Effector memory CD8-positive, alpha-beta T cell (primary cell): ENCODE data around the gene CIP2A.

ENCODE experiments used
- ATAC-seq: fragments of 150-1000 bp; cut with Tn5 transposase; replicated peaks from 2 replicates; pipeline ENCODE4 v1.10.0; 2021; ENCODE audit warnings: mild to moderate bottlenecking, moderate library complexity
- DNase-seq, 3 experiments: peaks; one replicate each; pipeline ENCODE4 v3.0.0; 2021
- H3K27ac Mint-ChIP-seq, 2 donors: one replicate each; pipeline ENCODE4 v1.8.0; 2022; ENCODE audit warnings: mild to moderate bottlenecking in 2 of 2, mixed read lengths in 2 of 2, moderate library complexity in 2 of 2
- H3K27me3 Mint-ChIP-seq, 2 donors: one replicate each; pipeline ENCODE4 v1.8.0; 2022; ENCODE audit warnings: mixed read lengths in 2 of 2
- H3K36me3 Mint-ChIP-seq: one replicate; pipeline ENCODE4 v1.8.0; 2022; ENCODE audit warnings: mild to moderate bottlenecking, moderate library complexity, mixed read lengths; ENCODE audit not compliant: insufficient read depth
- H3K4me1 Mint-ChIP-seq, 2 donors: one replicate each; pipeline ENCODE4 v1.8.0; 2022; ENCODE audit warnings: low read depth in 2 of 2, mixed read lengths in 2 of 2
- H3K4me3 Mint-ChIP-seq, 2 donors: one replicate each; pipeline ENCODE4 v1.8.0; 2022; ENCODE audit warnings: mild to moderate bottlenecking in 2 of 2, mixed read lengths in 2 of 2, moderate library complexity in 2 of 2
- H3K9me3 Mint-ChIP-seq, 2 donors: one replicate each; pipeline ENCODE4 v1.8.0; 2022; ENCODE audit warnings: mixed read lengths in 2 of 2

CIP2A gene

GRCh38 chr3:108513961-108514360, 75.3 kb downstream of the CIP2A start:
- no peaks in the 10 kb centered on the region for H3K9me3 Mint-ChIP-seq
- no peak for DNase-seq
- no peaks in the 10 kb centered on the region for H3K36me3 Mint-ChIP-seq
- peaks cover 0 to 11% of the 10 kb centered on the region in 2 donors for H3K27me3 Mint-ChIP-seq
- no peak for ATAC-seq
- H3K4me3 Mint-ChIP-seq = no peak overlapping the region
- no peaks in the 10 kb centered on the region for H3K4me1 Mint-ChIP-seq
- no peak overlapping the region for H3K27ac Mint-ChIP-seq

- H3K27me3 Mint-ChIP-seq = peaks cover 0 to 5% of the 10 kb centered on the region in 2 donors
- no peak overlapping the region for H3K4me3 Mint-ChIP-seq
- ATAC-seq = no peak
- H3K4me1 Mint-ChIP-seq = no peaks in the 10 kb centered on the region
- DNase-seq = no peak
- no peaks in the 10 kb centered on the region for H3K9me3 Mint-ChIP-seq
- no peaks in the 10 kb centered on the region for H3K36me3 Mint-ChIP-seq
- H3K27ac Mint-ChIP-seq = no peak overlapping the region
Measured at GRCh38 chr3:108512671-108513070, 76.6 kb downstream of the CIP2A start.

- Mint-ChIP-seq H3K27ac (no peak overlapping the region), H3K36me3 (no peaks in the 10 kb centered on the region), H3K9me3 (no peaks in the 10 kb centered on the region), H3K4me3 (no peak overlapping the region), H3K4me1 (no peaks in the 10 kb centered on the region), H3K27me3 (peaks cover 0 to 5% of the 10 kb centered on the region in 2 donors)
- ATAC-seq (no peak), DNase-seq (no peak)
Measured at GRCh38 chr3:108511490-108511889, 77.7 kb downstream of the CIP2A start.

GRCh38 chr3:108511055-108511454, 78.2 kb downstream of the CIP2A start:
- Mint-ChIP-seq H3K36me3 (no peaks in the 10 kb centered on the region), H3K27me3 (peaks cover 0 to 5% of the 10 kb centered on the region in 2 donors), H3K27ac (no peak overlapping the region), H3K9me3 (no peaks in the 10 kb centered on the region), H3K4me1 (no peaks in the 10 kb centered on the region), H3K4me3 (no peak overlapping the region)
- ATAC-seq (no peak), DNase-seq (no peak)

GRCh38 chr3:108510496-108510895, 78.7 kb downstream of the CIP2A start, which contains the start of gene MYH15:
TSS of gene MYH15 (minus strand) at chr3:108510596. CDS start at chr3:108510530, 66 bp downstream.
- no peak for DNase-seq
- H3K4me3 Mint-ChIP-seq = no peak within 1 kb of the TSS
- peaks cover 0 to 2% of the 10 kb centered on the region in 2 donors for H3K27me3 Mint-ChIP-seq
- no peak within 1 kb of the TSS for H3K27ac Mint-ChIP-seq
- H3K36me3 Mint-ChIP-seq = no peaks in the 10 kb centered on the region
- no peaks in the 10 kb centered on the region for H3K4me1 Mint-ChIP-seq
- no peaks in the 10 kb centered on the region for H3K9me3 Mint-ChIP-seq
- no peak for ATAC-seq

- H3K4me1 Mint-ChIP-seq = no peaks in the 10 kb centered on the region
- no peak overlapping the region for H3K27ac Mint-ChIP-seq
- ATAC-seq (no peak), DNase-seq (no peak)
- no peaks in the 10 kb centered on the region for H3K9me3 Mint-ChIP-seq
- H3K4me3 Mint-ChIP-seq = no peak overlapping the region
- no peaks in the 10 kb centered on the region for H3K27me3 Mint-ChIP-seq
- H3K36me3 Mint-ChIP-seq = no peaks in the 10 kb centered on the region
Measured at GRCh38 chr3:108509871-108510270, 79.4 kb downstream of the CIP2A start.

DNA sequence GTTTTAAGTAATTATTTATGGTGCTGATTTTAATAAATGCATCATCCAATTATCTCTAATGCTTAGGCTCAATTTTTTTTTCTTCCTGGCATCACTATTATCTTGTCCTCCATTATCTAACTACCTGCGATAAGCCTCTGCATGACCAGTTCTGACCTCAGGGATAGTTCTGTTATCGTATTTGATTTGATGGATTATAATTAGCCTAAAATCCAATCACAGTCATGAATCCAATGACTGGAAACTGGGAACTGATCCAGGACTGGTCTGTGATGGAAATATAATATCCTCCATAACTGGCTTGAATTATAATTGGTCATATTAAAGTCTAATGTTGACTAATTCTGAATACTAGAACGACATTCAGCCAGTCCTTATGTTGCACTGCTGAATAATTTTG, 80.0 kb downstream of the CIP2A start:
- Mint-ChIP-seq H3K9me3 (no peaks in the 10 kb centered on the region), H3K27me3 (no peaks in the 10 kb centered on the region)
- ATAC-seq = no peak

GRCh38 chr3:108507902-108508301, 81.3 kb downstream of the CIP2A start:
- ATAC-seq = no peak
- Mint-ChIP-seq H3K36me3 (no peaks in the 10 kb centered on the region), H3K9me3 (no peaks in the 10 kb centered on the region)

More for the DNA sequence above, 80.0 kb downstream of the CIP2A start:
- no peak for DNase-seq
- H3K36me3 Mint-ChIP-seq = no peaks in the 10 kb centered on the region
- no peak overlapping the region for H3K4me3 Mint-ChIP-seq
- H3K4me1 Mint-ChIP-seq = no peaks in the 10 kb centered on the region
- no peak overlapping the region for H3K27ac Mint-ChIP-seq

GRCh38 chr3:108505811-108506210, 83.4 kb downstream of the CIP2A start:
- ATAC-seq (no peak), DNase-seq (no peak)
- H3K4me1 Mint-ChIP-seq = no peaks in the 10 kb centered on the region
- no peak overlapping the region for H3K27ac Mint-ChIP-seq
- H3K9me3 Mint-ChIP-seq = no peaks in the 10 kb centered on the region
- no peaks in the 10 kb centered on the region for H3K27me3 Mint-ChIP-seq
- no peak overlapping the region for H3K4me3 Mint-ChIP-seq
- no peaks in the 10 kb centered on the region for H3K36me3 Mint-ChIP-seq

More at GRCh38 chr3:108507902-108508301, 81.3 kb downstream of the CIP2A start:
- DNase-seq = no peak
- Mint-ChIP-seq H3K27ac (no peak overlapping the region), H3K27me3 (no peaks in the 10 kb centered on the region), H3K4me3 (no peak overlapping the region), H3K4me1 (no peaks in the 10 kb centered on the region)

GRCh38 chr3:108503722-108504121, 85.5 kb downstream of the CIP2A start:
- no peaks in the 10 kb centered on the region for H3K4me1 Mint-ChIP-seq
- ATAC-seq = no peak
- H3K9me3 Mint-ChIP-seq = no peaks in the 10 kb centered on the region
- no peak overlapping the region for H3K27ac Mint-ChIP-seq
- no peak for DNase-seq
- H3K27me3 Mint-ChIP-seq = no peaks in the 10 kb centered on the region
- H3K4me3 Mint-ChIP-seq = no peak overlapping the region
- no peaks in the 10 kb centered on the region for H3K36me3 Mint-ChIP-seq

DNA sequence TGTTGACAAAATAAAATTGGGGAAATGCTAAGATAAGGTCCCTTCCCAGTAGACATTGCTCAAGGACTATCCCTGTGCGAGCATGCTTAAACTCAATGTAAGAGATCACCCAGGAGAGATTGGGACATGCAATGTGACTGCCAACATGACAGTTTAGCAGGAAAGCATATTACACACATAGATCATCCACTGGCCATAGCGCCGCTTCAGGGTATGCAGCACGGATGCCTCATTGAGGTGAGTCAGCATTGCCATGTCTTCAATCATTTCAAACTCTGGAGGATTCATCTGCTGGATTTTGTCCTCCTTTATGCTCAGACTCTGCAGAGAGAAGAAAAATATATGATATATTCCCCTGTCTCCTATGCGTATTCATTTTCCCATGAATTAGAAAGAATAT, 87.7 kb downstream of the CIP2A start:
- no peaks in the 10 kb centered on the region for H3K4me1 Mint-ChIP-seq
- no peaks in the 10 kb centered on the region for H3K36me3 Mint-ChIP-seq
- H3K9me3 Mint-ChIP-seq = no peaks in the 10 kb centered on the region
- H3K4me3 Mint-ChIP-seq = no peak overlapping the region
- H3K27me3 Mint-ChIP-seq = no peaks in the 10 kb centered on the region
- no peak overlapping the region for H3K27ac Mint-ChIP-seq
- DNase-seq (no peak), ATAC-seq (no peak)

- ATAC-seq (no peak), DNase-seq (no peak)
- H3K9me3 Mint-ChIP-seq = no peaks in the 10 kb centered on the region
- H3K36me3 Mint-ChIP-seq = no peaks in the 10 kb centered on the region
- H3K4me1 Mint-ChIP-seq = no peaks in the 10 kb centered on the region
- H3K27me3 Mint-ChIP-seq = no peaks in the 10 kb centered on the region
- H3K4me3 Mint-ChIP-seq = no peak overlapping the region
- H3K27ac Mint-ChIP-seq = no peak overlapping the region
Measured at GRCh38 chr3:108500728-108501127, 88.5 kb downstream of the CIP2A start.
